Ramos (cell line): ENCODE data around the gene CAB39L.

Experiments
- in situ Hi-C: fragments of 300-500 bp; cut with MboI; formaldehyde crosslinking; loops from one replicate; pipeline ENCODE4 v1.14.3; 2022; ENCODE audit warnings: low sequenced_read_pairs; ENCODE audit not compliant: unreplicated experiment

The CAB39L gene

DNA sequence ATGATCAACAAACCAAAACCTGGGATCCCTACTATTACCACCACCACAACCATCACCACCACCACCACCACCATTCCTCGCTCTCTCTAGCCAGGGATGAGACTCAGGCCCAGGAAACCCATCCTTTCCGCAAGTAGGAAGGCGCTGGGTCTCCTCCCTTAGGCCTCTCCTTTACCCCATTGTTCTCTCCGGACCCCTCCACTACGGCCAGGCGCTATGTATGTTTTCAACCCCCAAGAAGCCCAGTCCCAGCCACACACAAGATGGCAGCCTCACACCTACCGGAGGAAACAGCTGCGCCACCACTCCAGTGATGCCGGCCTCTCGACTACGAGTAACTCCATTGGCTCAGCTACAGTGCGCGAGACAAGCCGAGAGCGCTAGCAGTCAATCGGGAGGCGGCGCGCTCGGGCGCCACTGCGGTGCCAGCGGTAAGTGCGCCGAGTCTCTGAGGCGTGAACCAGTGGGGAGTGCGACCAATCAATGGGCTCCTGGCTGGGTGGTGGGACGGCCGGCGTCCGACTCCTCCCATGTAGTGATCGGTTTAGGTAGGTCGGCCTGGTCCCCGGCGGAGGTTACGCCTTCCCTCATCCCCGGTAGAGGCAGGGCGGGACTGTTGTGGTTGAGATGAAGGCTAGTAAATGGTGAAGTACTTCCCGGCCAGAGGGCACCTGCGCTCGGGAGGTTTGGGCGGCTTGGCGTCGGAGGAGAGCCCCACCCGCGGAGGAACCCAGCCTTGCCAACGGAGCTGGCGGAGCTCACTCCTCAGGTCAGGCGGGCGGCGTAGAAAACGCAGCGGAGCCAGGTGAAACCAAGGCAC lies at the start of gene CAB39L, which contains the start of gene SETDB2:
Gene CAB39L, minus strand, starts transcription at position 361 of the 820 bp plus-strand sequence. CDS start 61,154 bp downstream, outside the sequence.
Gene SETDB2, plus strand, starts transcription at position 571 of the 820 bp plus-strand sequence. CDS start 7,620 bp downstream, outside the sequence.
- in situ Hi-C loops = no loop called here

GRCh38 chr13:49488563-49488962 lies 44.7 kb upstream of the CAB39L start:
- in situ Hi-C loops = no loop called here

DNA sequence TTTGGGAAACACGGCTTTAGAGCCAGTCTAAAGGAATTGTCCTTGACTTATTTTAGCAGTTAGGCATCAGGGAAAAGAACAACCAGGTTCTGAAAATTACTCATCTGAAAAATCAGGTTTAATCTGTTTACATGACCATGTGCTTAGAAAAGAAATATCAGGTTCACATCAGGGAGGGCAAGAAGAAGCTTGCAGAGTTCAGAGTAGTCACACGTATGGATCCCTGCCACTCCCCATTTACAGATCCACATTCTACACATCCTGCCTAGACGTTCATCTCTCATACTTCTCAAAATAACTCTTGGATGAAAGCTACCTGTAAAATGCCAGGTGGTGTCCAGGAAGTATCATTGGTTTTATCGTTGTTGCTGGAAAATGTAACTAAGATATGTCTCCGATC lies 37.9 kb upstream of the CAB39L start:
- in situ Hi-C loops = no loop called here

DNA sequence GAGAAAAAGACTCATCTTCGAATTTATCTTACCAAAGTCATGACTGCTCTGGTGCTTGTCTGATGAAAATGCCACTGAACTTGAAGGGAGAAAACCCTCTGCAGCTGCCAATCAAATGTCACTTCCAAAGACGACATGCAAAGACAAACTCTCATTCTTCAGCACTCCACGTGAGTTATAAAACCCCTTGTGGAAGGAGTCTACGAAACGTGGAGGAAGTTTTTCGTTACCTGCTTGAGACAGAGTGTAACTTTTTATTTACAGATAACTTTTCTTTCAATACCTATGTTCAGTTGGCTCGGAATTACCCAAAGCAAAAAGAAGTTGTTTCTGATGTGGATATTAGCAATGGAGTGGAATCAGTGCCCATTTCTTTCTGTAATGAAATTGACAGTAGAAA lies 32.7 kb upstream of the CAB39L start:
- in situ Hi-C loops = no loop called here

DNA sequence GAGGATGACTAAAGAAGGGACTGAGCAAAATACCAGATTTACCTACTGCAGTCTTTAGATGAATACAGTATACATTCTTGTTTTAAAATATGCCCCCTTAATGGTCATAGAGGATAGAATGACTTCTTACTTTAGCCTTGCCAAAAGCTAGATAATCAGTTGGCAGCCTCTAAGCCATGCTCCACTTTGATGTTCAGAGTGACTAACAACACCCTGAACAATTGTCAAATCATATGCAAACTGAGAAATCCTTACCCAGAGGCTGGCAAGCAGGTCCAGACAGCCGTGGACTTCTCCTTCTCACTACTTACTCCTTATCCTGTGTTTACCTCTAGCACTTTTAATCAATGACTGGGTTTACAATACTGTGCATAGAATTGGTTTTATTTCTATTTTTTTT lies 28.3 kb upstream of the CAB39L start:
- in situ Hi-C loops = no loop called here

DNA sequence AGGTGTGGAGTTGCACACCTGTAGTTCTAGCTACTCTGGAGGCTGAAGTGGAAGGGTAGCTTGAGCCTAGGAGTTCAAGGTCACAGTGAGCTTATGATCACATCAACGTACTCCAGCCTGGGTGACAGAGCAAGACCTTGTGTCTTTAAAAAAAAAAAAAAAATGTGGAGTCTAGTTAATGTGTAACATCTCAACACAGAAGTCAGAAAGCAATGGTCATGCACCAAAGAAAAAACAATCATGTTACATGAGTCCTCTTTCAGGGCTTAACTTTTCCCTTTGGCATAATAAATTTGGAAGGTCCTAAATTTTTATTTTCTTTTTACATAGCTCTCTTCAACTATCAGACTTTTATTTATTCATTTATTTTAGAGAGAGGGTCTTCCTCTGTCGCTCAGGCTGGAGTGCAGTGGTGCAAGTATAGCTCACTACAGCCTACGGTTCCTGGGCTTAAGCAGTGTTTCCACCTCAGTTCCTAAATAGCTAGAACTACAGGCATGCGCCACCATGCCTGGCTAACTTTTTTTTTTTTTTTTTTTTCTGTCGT lies 22.5 kb upstream of the CAB39L start:
- in situ Hi-C loops = no loop called here

- in situ Hi-C loops = no loop called here
These were observed 20.9 kb upstream of the CAB39L start for GRCh38 chr13:49464621-49465325.

GRCh38 chr13:49464085-49464484 lies 20.2 kb upstream of the CAB39L start:
- in situ Hi-C loops = no loop called here

DNA sequence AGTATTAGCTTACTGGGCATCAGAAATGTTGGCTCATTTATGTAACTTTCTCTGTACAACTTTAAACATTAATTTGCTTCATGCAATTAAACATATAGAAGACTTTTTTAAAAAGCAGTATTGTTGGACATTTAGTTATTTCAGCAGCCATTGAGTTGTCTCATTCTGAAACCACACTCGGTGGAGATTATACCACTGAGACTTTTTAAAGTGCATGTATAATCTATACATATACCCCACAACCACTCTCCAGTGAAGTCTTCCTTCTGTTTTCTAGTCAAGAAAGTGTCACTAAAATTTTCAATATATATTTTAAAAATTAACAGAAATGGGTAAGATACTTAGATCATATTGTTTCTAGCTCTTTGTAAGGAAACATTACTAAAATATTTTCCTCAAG lies 15.7 kb upstream of the CAB39L start:
- in situ Hi-C loops = no loop called here

- in situ Hi-C loops = no loop called here
These were observed 13.4 kb upstream of the CAB39L start for GRCh38 chr13:49457221-49457620.

GRCh38 chr13:49456156-49456555 lies 12.3 kb upstream of the CAB39L start:
- in situ Hi-C loops = no loop called here

DNA sequence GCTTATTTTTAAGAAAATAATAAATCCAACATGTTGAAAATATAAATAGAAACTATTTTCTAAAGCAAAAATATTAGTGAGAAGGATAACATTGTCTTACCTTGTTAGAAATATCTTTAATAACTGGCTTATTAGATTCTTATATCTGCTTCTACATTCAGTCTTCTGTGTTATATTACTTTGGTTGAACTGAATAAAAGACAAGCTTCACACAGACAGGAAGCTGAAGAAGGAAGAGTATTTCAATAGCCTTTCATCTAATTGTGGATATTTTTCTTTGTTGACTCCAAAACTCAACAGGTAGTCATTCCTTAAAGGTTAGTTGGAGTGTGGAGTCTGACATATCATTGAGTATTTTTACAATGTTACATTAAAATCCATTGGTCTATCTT lies 11.1 kb upstream of the CAB39L start:
- in situ Hi-C loops = no loop called here

- in situ Hi-C loops = no loop called here
These were observed 10.6 kb upstream of the CAB39L start for GRCh38 chr13:49454388-49455006.

- in situ Hi-C loops = no loop called here
These were observed 9.6 kb upstream of the CAB39L start for GRCh38 chr13:49453465-49453864.

GRCh38 chr13:49452725-49453457 lies 9.0 kb upstream of the CAB39L start:
- in situ Hi-C loops = no loop called here

DNA sequence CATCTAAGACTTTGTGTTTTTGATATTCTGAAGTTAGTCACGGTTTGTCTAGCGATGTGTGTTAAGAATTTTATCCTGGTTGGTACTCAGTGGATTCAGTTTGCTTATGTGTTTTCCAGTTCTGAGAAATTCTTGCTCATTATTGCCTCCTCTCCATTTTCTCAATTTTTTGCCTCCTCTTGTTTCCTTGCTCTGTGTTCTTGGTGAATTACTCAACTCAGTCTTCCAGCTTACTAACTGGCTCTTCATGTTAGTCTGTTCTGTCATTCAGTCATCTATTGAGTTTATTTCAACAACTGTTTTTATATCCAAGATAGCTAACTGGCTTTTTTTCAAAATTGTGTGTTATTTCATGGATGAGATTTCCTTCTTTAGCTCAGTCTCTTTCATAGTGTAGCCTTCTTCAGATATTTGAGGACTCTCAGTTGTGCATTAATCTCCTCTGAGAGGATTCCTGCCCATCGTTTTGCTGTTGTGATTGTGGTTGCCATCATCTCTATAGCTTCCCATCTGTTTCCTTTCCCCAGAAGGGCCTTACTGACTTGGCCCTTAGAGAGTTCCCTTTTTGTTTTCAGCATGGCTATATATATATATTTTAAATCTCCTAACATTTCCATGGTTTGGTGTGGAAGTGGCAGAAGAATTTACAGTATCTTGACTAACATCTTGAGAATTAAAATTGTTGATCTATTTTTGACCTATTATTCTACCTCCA lies 6.4 kb upstream of the CAB39L start:
- in situ Hi-C loops = no loop called here

GRCh38 chr13:49448753-49449152 lies 4.9 kb upstream of the CAB39L start:
- in situ Hi-C loops = no loop called here

DNA sequence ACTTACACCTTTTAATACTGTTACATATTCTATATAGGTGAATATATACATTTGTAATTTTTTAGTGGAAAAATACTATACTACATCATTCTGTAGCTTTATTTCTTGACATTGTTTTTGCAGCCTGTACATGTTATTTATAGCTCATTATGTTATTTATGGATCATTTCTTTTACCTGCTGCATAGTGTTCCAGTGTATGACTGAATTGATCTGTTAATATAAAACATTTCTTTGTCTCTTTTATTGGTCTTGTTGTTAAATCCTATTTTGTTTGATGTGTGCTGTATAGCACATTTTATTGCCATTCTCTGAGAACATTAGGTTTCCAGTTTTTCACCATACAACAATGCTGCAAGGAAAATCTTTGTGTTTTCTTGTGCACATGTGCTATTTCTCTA lies 2.6 kb upstream of the CAB39L start:
- in situ Hi-C loops = no loop called here

DNA sequence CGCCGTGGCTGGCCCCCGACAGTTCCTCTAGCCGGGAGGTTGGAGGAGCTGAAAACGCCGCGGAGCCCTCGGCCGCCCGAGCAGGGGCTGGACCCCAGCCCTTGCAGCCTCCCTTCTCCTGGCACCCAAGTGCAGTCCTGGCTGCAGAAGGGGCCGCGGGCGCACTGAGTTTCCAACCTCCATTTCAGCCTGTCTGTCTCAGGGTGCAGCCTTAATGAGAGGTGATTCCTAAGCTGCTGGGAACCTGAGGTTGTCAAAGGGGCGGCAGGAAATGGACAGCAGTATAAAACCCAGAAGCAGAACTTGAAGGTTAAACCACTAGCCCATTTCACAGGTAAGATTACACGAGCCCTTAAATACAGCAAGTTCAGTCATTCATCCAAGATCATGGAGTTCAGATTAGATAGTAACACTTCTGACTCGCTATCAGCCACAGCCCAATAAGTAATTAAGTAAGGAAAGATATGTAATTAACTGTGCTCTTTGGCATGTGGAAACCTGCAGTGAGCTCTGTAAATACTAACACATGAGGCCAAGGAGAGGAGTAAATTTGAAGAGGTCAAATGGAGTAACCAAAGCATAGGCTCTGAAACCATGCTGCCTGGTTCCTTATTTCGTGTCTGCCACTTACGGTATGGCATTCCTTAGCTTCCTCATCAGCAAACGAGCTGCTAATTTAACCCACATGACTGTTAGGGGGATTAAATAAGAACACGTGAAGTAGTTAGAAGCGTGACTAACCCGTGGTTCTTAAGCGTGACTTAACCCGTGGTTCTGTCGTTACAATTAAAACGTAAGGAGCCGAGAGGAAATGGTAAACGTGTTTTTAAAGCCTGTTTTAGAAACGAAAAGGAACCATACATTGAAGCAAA lies 896 bp upstream of the CAB39L start:
- in situ Hi-C loops = no loop called here
